Transverse colon (tissue), 4 donors: ENCODE results near the gene DOCK8.

Experiments
- EP300 ChIP-seq: sonication (generic); formaldehyde crosslinking; IDR thresholded peaks from one replicate; pipeline ENCODE4 v1.6.1; 2017; ENCODE audit warnings: antibody characterized with exemption, low read depth
- POLR2A ChIP-seq: fragments of 450-650 bp; IDR thresholded peaks from one replicate; pipeline ENCODE4 v1.6.1; 2016; ENCODE audit warnings: antibody characterized with exemption, mild to moderate bottlenecking, moderate library complexity
- POLR2AphosphoS5 ChIP-seq, 3 donors: sonication (generic); formaldehyde crosslinking; IDR thresholded peaks; one replicate each; pipeline ENCODE4 v1.6.1; 2016; ENCODE audit warnings: antibody characterized with exemption in 3 of 3
- TF ChIP-seq, protein P1 (sequence below), 5 experiments: fragments of 200-600 bp in 3 of 5; fragments of 450-650 bp in 2 of 5; sonication (generic) in 3 of 5; IDR thresholded peaks; 1 replicate in 2 of 5; 2 replicates in 3 of 5; pipeline ENCODE4 v1.5.1; 2016 to 2017; ENCODE audit warnings: antibody characterized with exemption in 5 of 5, inconsistent platforms in 3 of 5, mild to moderate bottlenecking in 2 of 5, moderate library complexity in 1 of 5

DNA sequence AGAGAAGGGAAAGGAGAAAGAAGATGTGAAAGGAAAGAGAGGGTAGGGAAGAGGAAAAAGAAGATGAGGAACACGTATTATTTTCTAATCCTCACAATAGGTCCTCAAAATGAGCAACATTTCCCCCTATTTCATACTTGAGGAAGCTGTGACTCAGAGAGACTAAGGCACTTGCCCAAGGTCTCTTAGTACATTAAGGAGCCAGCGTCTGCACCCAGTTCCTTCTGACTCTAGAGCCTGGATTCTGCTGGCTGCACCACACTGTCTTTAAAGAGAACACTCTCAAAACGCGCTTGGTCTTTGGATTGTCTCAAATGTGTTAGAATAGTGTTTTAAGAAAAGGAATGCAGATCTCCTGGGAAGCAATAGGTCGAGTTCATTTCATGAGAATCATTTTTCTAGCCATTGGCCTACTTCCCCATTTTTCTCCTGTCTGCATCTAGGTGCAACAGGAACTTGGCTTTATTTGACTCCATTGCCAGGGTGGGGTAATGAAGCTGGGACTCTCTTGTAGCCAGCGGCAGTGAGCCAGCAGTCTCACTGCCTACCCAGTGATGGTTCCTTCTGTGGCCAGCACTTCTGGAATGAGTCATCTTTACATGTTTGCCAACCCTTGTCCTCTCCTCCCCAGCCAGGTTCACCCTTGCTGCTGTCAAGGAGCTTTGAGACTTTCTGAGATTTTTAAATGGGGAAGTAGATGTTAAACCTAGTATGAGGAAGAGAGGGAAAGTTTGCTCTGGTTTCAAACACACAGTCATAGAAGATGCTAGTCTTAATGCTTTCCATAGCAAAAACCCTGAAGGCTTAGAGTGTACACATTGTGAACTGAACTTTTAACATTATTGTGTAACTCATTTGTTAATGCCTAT, 82.7 kb downstream of the DOCK8 start:
- TF ChIP-seq, protein P1, sequence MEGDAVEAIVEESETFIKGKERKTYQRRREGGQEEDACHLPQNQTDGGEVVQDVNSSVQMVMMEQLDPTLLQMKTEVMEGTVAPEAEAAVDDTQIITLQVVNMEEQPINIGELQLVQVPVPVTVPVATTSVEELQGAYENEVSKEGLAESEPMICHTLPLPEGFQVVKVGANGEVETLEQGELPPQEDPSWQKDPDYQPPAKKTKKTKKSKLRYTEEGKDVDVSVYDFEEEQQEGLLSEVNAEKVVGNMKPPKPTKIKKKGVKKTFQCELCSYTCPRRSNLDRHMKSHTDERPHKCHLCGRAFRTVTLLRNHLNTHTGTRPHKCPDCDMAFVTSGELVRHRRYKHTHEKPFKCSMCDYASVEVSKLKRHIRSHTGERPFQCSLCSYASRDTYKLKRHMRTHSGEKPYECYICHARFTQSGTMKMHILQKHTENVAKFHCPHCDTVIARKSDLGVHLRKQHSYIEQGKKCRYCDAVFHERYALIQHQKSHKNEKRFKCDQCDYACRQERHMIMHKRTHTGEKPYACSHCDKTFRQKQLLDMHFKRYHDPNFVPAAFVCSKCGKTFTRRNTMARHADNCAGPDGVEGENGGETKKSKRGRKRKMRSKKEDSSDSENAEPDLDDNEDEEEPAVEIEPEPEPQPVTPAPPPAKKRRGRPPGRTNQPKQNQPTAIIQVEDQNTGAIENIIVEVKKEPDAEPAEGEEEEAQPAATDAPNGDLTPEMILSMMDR (IDR thresholded peaks at IDR 0.05): no peak
- TF ChIP-seq POLR2A: no peak
- no peak for TF ChIP-seq POLR2AphosphoS5 (IDR thresholded peaks at IDR 0.05)
- no peak for TF ChIP-seq EP300
